Vagina (tissue), 2 donors: ENCODE results near the gene KREMEN2. TPM values are rescaled to one million over a fixed set of nuclear protein-coding genes. Genes with fewer than 3 reads are reported as not detected.

ENCODE experiments used
- DNase-seq, 2 donors: peaks; one replicate each; pipeline ENCODE4 v3.0.0-alpha.2; 2017; ENCODE audit errors: extremely low spot score in 2 of 2
- H3K27ac ChIP-seq: fragments of 200-600 bp; sonication (generic); one replicate; pipeline ENCODE4 v1.5.1; 2019
- H3K27me3 ChIP-seq: fragments of 200-600 bp; sonication (generic); one replicate; pipeline ENCODE4 v1.5.1; 2019
- H3K36me3 ChIP-seq, 2 donors: fragments of 200-600 bp; sonication (generic); one replicate each; pipeline ENCODE4 v1.5.1; 2017 to 2019
- H3K4me1 ChIP-seq: fragments of 200-600 bp; sonication (generic); one replicate; pipeline ENCODE4 v1.5.1; 2019
- H3K4me3 ChIP-seq, 2 donors: fragments of 200-600 bp; sonication (generic); 1 replicate in 1 of 2; 2 replicates in 1 of 2; pipeline ENCODE4 v1.5.1; 2016 to 2019
- H3K9me3 ChIP-seq: fragments of 200-600 bp; sonication (generic); one replicate; pipeline ENCODE4 v1.5.1; 2019
- POLR2A ChIP-seq, 2 donors: fragments of 450-650 bp; IDR thresholded peaks; one replicate each; pipeline ENCODE4 v1.6.1; 2017; ENCODE audit warnings: antibody characterized with exemption in 2 of 2, mild to moderate bottlenecking in 2 of 2, moderate library complexity in 2 of 2
- POLR2AphosphoS5 ChIP-seq, 2 donors: sonication (generic); formaldehyde crosslinking; IDR thresholded peaks; one replicate each; pipeline ENCODE4 v1.9.0; 2017; ENCODE audit warnings: antibody characterized with exemption in 2 of 2, mild to moderate bottlenecking in 2 of 2, low read depth in 1 of 2; ENCODE audit not compliant: insufficient read depth in 1 of 2
- intact Hi-C: fragments of 100-400 bp; cut with DNase I; formaldehyde crosslinking; loops from one replicate; pipeline ENCODE4 v1.15.1; 2023
- total RNA-seq: library from RNA; depleted of rRNA; stranded (reverse); fragments of >200 nt; gene quantifications from one replicate; pipeline ENCODE4 v1.2.3, GENCODE V29; 2016
- TF ChIP-seq, protein P1 (sequence below), 3 experiments: fragments of 450-650 bp in 2 of 3; fragments of 200-600 bp in 1 of 3; sonication (generic) in 1 of 3; IDR thresholded peaks; one replicate each; pipeline ENCODE4 v1.5.1; 2017 to 2019; ENCODE audit warnings: antibody characterized with exemption in 3 of 3, mild to moderate bottlenecking in 2 of 3, moderate library complexity in 2 of 3

KREMEN2 gene
- total RNA-seq, 1 donor from 2014 or later = not detected

- Histone ChIP-seq H3K4me3 (no peak overlapping the region), H3K36me3 (no peaks in the 10 kb centered on the region), H3K9me3 (no peaks in the 10 kb centered on the region), H3K4me1 (peaks cover 25% of the 10 kb centered on the region), H3K27me3 (no peaks in the 10 kb centered on the region), H3K27ac (no peak overlapping the region)
- intact Hi-C loops = no loop called here
- TF ChIP-seq, protein P1, sequence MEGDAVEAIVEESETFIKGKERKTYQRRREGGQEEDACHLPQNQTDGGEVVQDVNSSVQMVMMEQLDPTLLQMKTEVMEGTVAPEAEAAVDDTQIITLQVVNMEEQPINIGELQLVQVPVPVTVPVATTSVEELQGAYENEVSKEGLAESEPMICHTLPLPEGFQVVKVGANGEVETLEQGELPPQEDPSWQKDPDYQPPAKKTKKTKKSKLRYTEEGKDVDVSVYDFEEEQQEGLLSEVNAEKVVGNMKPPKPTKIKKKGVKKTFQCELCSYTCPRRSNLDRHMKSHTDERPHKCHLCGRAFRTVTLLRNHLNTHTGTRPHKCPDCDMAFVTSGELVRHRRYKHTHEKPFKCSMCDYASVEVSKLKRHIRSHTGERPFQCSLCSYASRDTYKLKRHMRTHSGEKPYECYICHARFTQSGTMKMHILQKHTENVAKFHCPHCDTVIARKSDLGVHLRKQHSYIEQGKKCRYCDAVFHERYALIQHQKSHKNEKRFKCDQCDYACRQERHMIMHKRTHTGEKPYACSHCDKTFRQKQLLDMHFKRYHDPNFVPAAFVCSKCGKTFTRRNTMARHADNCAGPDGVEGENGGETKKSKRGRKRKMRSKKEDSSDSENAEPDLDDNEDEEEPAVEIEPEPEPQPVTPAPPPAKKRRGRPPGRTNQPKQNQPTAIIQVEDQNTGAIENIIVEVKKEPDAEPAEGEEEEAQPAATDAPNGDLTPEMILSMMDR (IDR thresholded peaks at IDR 0.05) = no peak
- no peak for TF ChIP-seq POLR2A (IDR thresholded peaks at IDR 0.05)
- no peak for TF ChIP-seq POLR2AphosphoS5 (IDR thresholded peaks at IDR 0.05; ENCODE audit: insufficient read depth in 1 of 2, low read depth in 1 of 2)
- DNase-seq = no peak
These were observed 21.8 kb downstream of the KREMEN2 start for GRCh38 chr16:2985893-2986355.

DNA sequence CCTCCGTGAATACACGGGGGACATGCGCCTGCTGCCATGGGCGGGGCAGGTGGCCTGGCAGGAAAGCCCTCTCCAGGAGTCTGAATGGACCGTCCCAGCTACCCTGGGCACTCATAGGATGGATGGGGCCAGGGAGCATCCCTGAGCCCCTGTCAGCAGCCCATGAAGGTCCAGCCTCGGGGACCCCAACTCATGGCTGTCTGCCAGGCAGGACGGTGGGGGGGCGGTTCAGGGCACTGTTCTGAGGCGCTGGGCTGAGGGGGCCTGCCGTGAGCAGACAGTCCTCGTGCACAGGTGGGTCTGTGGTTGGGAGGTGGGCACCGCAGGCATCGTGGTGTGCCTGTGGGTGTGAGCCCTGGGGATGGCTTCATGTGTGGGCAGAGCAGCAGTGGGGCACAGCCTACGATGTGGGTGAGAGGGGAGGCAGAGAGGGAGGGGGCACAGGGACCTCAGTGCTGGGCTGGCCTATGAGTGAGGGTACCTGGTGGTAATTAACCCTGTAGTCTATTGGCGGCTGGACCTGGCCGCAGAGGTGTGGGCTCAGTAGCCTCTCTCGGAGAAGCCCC, 22.6 kb downstream of the KREMEN2 start:
- H3K4me3 ChIP-seq = no peak overlapping the region
- H3K4me1 ChIP-seq = peaks cover 19% of the 10 kb centered on the region
- no peaks in the 10 kb centered on the region for H3K9me3 ChIP-seq
- H3K27me3 ChIP-seq = no peaks in the 10 kb centered on the region
- no peaks in the 10 kb centered on the region for H3K36me3 ChIP-seq
- intact Hi-C loops = no loop called here
- TF ChIP-seq POLR2A (IDR thresholded peaks at IDR 0.05) = no peak
- no peak for TF ChIP-seq POLR2AphosphoS5 (IDR thresholded peaks at IDR 0.05; ENCODE audit: insufficient read depth in 1 of 2, low read depth in 1 of 2)
- TF ChIP-seq, protein P1 (IDR thresholded peaks at IDR 0.05) = no peak
- no peak overlapping the region for H3K27ac ChIP-seq
- DNase-seq = no peak

- peaks cover 25% of the 10 kb centered on the region for H3K4me1 ChIP-seq
These were observed 23.2 kb downstream of the KREMEN2 start for GRCh38 chr16:2987286-2987685.

GRCh38 chr16:2987833-2988232, 23.8 kb downstream of the KREMEN2 start:
- Histone ChIP-seq H3K36me3 (no peaks in the 10 kb centered on the region), H3K9me3 (no peaks in the 10 kb centered on the region), H3K4me1 (peaks cover 27% of the 10 kb centered on the region), H3K27ac (no peak overlapping the region), H3K27me3 (no peaks in the 10 kb centered on the region), H3K4me3 (no peak overlapping the region)
- DNase-seq = no peak
- no peak for TF ChIP-seq POLR2AphosphoS5 (IDR thresholded peaks at IDR 0.05; ENCODE audit: insufficient read depth in 1 of 2, low read depth in 1 of 2)
- TF ChIP-seq, protein P1 (IDR thresholded peaks at IDR 0.05) = no peak
- TF ChIP-seq POLR2A (IDR thresholded peaks at IDR 0.05) = no peak
- intact Hi-C loops = no loop called here

More at GRCh38 chr16:2987286-2987685, 23.2 kb downstream of the KREMEN2 start:
- Histone ChIP-seq H3K4me3 (no peak overlapping the region), H3K27ac (no peak overlapping the region), H3K27me3 (no peaks in the 10 kb centered on the region), H3K9me3 (no peaks in the 10 kb centered on the region), H3K36me3 (no peaks in the 10 kb centered on the region)
- TF ChIP-seq POLR2AphosphoS5 (IDR thresholded peaks at IDR 0.05; ENCODE audit: insufficient read depth in 1 of 2, low read depth in 1 of 2) = no peak
- no peak for TF ChIP-seq POLR2A (IDR thresholded peaks at IDR 0.05)
- TF ChIP-seq, protein P1 (IDR thresholded peaks at IDR 0.05) = no peak
- intact Hi-C loops = no loop called here
- no peak for DNase-seq

DNA sequence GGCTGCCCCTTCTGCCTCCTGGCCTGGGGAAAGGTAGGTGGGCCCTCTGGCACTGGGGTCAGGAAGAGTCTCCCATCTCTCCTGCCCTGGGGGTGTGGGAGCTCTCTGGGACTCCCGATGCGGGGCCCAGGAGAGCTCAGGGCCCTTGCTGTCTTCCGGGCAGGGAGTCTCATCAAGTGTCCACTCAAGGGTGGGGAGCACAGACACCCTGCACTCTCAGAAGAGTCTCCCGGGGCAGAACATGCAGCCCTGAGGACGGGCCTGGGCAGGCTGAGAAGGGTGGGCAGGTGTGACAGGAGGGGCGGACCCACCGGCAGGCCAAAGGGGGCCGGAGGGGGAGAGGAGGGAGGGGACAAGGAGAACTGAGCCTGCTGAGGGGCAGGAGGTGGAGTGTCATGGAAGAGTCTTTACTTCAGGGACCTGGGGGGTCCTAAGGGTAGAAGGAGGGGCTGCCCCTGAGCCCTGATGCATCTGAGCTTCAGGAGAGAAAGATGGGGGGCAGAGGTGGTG, 24.6 kb downstream of the KREMEN2 start:
- H3K4me3 ChIP-seq = no peak overlapping the region
- no peak for DNase-seq
- H3K36me3 ChIP-seq = no peaks in the 10 kb centered on the region
- H3K27me3 ChIP-seq = no peaks in the 10 kb centered on the region
- H3K9me3 ChIP-seq = no peaks in the 10 kb centered on the region
- TF ChIP-seq, protein P1 (IDR thresholded peaks at IDR 0.05) = no peak
- TF ChIP-seq POLR2A (IDR thresholded peaks at IDR 0.05) = no peak
- TF ChIP-seq POLR2AphosphoS5 (IDR thresholded peaks at IDR 0.05; ENCODE audit: insufficient read depth in 1 of 2, low read depth in 1 of 2) = no peak
- intact Hi-C loops = no loop called here
- H3K4me1 ChIP-seq = peaks cover 21% of the 10 kb centered on the region
- no peak overlapping the region for H3K27ac ChIP-seq
